GM20000 (cell line): ENCODE measurements around the gene EPHA10.
"Not testable (repeated sequence)": the region's sequence is repeated elsewhere in the genome, so short reads cannot be mapped to it uniquely, and the experiment has no call there.

Experiments
- DNase-seq: peaks from one replicate; pipeline ENCODE4 v3.0.0; 2012; ENCODE audit warnings: low spot score
- TF ChIP-seq, protein P1 (sequence below): IDR thresholded peaks from 2 replicates; pipeline ENCODE4 v1.5.1; 2012; ENCODE audit warnings: mild to moderate bottlenecking, control low read depth; ENCODE audit errors: extremely low read depth, missing control alignments

Gene EPHA10

DNA sequence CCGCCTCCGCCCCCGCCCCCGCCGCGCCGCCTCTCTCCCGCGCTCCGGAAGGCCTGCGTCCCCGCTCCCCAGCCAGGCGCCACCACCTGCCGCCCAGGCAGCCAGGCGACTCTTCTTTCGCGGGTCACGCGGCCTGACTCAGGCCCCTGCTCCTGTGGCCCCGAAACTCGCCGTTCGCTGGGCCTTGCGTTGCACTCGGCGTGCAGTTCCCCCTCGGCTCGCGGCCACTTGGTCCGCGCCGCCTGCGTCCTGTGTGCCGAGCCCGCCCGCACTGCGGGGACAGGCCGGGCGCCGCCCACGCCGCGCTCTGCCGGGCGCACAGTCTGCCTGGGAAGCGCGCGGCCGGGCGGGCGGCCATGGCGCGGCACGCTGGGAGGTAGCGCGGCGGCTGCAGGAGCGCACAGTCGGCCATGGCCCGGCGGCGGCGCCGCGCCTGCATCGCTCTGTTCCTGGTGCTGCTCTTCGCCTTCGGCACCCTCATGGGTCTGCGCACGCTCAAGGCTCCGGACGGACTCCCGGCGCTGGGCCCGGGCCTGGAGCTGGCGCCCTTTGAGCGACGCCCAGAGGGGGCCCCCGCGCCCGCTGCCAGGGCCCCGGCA lies 29.0 kb upstream of the EPHA10 start, which contains the start of gene MANEAL:
MANEAL (plus strand) TSS at position 75 of the 599 bp plus-strand sequence; CDS start at position 411, 336 bp downstream.
- DNase-seq: peak; percentile 88
- TF ChIP-seq, protein P1, sequence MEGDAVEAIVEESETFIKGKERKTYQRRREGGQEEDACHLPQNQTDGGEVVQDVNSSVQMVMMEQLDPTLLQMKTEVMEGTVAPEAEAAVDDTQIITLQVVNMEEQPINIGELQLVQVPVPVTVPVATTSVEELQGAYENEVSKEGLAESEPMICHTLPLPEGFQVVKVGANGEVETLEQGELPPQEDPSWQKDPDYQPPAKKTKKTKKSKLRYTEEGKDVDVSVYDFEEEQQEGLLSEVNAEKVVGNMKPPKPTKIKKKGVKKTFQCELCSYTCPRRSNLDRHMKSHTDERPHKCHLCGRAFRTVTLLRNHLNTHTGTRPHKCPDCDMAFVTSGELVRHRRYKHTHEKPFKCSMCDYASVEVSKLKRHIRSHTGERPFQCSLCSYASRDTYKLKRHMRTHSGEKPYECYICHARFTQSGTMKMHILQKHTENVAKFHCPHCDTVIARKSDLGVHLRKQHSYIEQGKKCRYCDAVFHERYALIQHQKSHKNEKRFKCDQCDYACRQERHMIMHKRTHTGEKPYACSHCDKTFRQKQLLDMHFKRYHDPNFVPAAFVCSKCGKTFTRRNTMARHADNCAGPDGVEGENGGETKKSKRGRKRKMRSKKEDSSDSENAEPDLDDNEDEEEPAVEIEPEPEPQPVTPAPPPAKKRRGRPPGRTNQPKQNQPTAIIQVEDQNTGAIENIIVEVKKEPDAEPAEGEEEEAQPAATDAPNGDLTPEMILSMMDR: no peak

DNA sequence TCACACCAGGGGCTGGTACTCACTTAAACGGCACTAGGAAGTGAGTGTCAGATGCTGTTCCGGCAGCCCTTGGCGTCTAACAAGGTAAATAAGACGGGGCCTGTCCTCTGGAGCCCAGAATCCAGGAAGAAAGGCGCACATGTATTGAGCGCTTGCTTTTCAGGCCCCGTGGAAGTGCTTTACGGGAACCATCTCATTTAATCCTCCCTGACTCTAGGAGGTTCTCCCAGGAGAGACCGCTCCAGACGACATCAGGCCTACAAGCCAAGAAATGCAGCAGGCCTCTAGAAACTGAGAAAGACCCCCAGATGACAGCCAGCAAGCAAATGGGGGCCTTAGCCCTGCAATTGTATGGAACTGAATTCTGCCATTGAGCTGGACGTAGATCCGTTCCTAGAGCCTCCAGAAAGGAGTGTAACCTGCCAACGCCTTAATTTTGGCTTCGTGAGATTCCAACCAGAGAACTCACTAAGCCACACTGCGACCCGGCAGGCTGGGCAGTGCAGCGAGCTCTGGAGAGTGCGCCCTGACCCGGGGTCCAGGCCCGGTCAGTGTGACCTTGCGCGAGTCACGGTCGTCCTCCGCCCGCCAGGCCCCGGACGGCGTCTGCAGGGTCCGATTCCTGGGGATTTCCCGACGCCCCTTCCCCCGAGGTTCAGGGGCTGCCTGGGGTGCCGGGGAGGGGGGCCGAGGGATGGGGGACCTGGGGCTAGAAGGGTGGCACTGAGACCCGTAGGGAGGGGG lies 28.2 kb upstream of the EPHA10 start:
- TF ChIP-seq, protein P1: no peak
- DNase-seq: no peak

DNA sequence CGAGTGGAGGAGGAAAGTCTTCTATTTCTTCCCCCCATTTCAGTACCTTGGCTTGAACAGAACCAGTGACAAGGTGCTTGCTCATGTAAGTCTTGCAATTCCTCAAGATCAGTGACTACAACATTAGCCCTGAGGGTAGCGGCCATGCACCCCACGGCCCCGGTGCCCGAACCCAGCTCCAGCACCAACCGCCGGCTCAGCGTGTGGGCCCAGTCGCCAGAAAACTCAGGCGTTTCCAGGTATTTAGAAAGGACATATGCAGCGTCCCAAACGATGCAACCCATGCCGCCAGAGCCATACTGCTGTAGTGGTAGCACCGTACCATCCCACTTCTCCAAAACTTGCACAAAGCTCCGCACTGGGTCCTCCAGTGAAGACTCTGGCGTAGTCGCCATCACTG lies 17.6 kb upstream of the EPHA10 start:
- DNase-seq: no peak
- TF ChIP-seq, protein P1: no peak

DNA sequence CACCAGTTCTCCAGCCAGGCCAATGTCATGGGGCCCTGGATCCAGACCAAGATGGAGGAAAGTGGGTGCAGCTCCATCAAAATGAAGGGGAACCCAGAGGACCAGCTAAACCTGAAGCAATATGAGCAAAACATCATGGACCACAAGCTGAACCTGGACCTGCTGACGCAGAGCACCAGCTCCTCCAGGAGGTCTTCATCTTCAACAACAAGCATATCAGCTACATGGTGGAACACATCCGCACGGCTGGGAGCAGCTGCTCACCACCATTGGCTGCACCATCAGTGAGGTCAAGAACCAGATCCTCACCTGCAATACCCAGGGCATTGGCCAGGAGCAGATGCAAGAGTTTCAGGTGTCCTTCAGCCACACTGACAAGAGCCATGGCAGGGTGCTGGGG lies 13.7 kb upstream of the EPHA10 start:
- no peak for DNase-seq
- TF ChIP-seq, protein P1: no peak

DNA sequence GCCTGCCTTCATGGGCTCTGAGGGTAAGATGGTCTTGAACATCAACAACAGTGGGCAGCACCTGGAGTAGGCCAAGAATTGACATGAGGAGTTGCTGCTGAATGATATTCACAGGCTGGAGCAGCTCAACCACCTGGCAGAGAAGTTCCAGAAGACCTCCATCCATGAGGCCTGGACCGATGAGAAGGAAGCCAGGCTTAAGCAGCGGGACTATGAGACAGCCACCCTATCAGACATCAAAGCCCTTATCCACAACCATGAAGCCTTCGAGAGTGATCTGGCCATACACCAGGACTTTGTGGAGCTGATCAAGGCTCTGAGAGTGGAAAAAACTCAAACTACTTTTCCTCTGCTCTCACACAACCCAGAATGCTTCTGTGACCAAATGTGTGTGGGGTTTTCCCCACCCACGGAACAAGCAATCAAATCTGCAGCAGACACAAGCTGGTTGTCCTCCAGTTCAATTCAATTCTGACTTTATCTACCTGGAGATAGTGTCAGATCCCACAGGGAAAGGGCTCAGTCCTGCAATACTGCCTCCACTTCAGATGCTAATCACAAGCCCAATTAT lies 12.1 kb upstream of the EPHA10 start:
- DNase-seq: peak; percentile 51
- TF ChIP-seq, protein P1: no peak

DNA sequence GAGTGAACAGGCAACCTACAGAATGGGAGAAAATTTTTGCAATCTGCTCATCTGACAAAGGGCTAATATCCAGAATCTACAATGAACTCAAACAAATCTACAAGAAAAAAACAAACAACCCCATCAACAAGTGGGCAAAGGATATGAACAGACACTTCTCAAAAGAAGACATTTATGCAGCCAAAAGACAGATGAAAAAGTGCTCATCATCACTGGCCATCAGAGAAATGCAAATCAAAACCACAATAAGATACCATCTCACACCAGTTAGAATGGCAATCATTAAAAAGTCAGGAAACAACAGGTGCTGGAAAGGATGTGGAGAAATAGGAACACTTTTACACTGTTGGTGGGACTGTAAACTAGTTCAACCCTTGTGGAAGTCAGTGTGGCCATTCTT lies 6.5 kb upstream of the EPHA10 start:
- not testable (repeated sequence) for DNase-seq

DNA sequence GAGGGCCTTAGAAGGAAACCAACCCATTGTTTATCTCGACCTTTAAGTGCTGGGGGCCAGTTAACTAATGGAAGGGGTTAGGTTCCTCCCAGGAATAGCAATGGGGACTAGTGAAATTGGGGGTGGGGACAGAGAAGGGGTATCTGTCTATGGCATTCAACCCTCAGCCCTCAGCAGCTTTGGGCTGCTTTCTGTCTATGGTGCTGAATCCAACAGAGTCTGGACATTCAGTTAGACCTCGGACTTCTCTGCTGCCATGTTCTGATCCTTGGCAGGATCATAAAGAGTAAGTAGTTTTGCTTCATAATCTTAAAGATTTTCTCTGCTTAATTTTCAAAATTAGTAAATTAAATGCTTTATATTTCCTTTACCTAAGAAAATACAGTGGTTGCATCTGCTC lies 2.6 kb upstream of the EPHA10 start:
- TF ChIP-seq, protein P1: no peak
- DNase-seq: no peak
